NCI-H460 (cell line): ENCODE results near the gene PDIA2. TPM values are rescaled to one million over a fixed set of nuclear protein-coding genes. Genes with fewer than 3 reads are reported as not detected.

ENCODE experiments used
- DNase-seq: peaks from one replicate; pipeline ENCODE4 v3.0.0-alpha.2; 2016; ENCODE audit warnings: low read depth; ENCODE audit errors: extremely low read depth
- total RNA-seq: library from RNA; depleted of rRNA; stranded (reverse); fragments of >200 nt; shearing (Covaris generic); gene quantifications from 2 replicates; pipeline ENCODE4 v1.2.3, GENCODE V29; 2014

Gene PDIA2
- total RNA-seq, 1 experiment from 2014 or later, result 0.64 TPM

GRCh38 chr16:276426-277077 is 6.4 kb upstream of the PDIA2 start:
- no peak for DNase-seq

- DNase-seq, result no peak
Observed at GRCh38 chr16:278863-279366, 4.0 kb upstream of the PDIA2 start.

- no peak for DNase-seq
Observed at GRCh38 chr16:279531-279930, 3.4 kb upstream of the PDIA2 start.

- no peak for DNase-seq
Observed at GRCh38 chr16:280005-280460, 2.9 kb upstream of the PDIA2 start.

- no peak for DNase-seq
Observed at GRCh38 chr16:280552-280951, 2.4 kb upstream of the PDIA2 start, which contains the start of gene ARHGDIG. TSS of gene ARHGDIG (plus strand) at chr16:280591. CDS start at chr16:280681, 90 bp downstream.

GRCh38 chr16:280991-281659 is 1.8 kb upstream of the PDIA2 start:
- DNase-seq, result no peak

- no peak for DNase-seq
Observed at GRCh38 chr16:281660-282255, 1.2 kb upstream of the PDIA2 start.

- no peak for DNase-seq
Observed at GRCh38 chr16:282491-282890, 473 bp upstream of the PDIA2 start.

GRCh38 chr16:284204-285120 is 1.5 kb downstream of the PDIA2 start:
- DNase-seq, result no peak

GRCh38 chr16:285146-286055 is 2.4 kb downstream of the PDIA2 start:
- no peak for DNase-seq

- DNase-seq, result no peak
Observed at GRCh38 chr16:286491-287297, 3.7 kb downstream of the PDIA2 start.

GRCh38 chr16:287298-287811 is 4.4 kb downstream of the PDIA2 start:
- DNase-seq, result no peak

GRCh38 chr16:287981-288920 is 5.3 kb downstream of the PDIA2 start:
- no peak for DNase-seq

GRCh38 chr16:289395-289997 is 6.5 kb downstream of the PDIA2 start:
- no peak for DNase-seq

GRCh38 chr16:290015-290680 is 7.2 kb downstream of the PDIA2 start:
- no peak for DNase-seq

- no peak for DNase-seq
Observed at GRCh38 chr16:290681-291405, 7.9 kb downstream of the PDIA2 start.
